ENCODE measurements around the gene MMD2. TPM values are rescaled to one million over a fixed set of nuclear protein-coding genes. Genes with fewer than 3 reads are reported as not detected.

MMD2 gene
- total RNA-seq, 1 donor from 2014 or later, result not detected

GRCh38 chr7:4871930-4872675 is 86.9 kb downstream of the MMD2 start:
- DNase-seq (ENCODE audit: low read depth, low spot score), result no peak

DNA sequence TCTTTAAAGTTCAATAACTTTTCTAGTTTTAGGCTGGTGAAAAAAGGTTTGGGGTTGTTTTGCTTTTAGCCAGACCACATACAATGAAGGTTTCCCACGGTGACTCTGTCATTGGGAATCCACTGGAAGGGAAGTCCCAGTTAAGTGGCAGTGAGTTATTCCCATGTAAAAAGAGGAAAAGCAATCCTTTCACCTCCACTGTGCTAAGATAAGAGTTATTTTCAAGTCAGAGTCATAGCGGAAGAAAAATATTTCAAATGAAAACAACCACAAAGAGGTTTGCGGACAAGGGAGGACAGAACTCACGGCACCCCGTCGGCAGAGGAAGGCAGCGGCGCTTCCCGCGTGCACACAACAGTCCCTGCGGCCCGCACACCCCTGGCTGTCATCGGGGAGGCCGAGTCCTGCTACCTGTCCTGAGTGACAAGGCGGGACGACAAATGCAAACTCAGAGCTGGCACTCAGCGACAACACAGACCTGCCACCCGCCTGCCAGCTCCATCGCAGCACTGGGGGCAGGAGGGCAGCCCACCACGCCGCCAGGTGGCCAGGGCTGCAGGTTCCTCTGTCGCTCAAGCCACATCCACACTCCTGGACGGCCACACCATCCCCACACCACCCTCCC is 87.8 kb downstream of the MMD2 start:
- DNase-seq (ENCODE audit: low read depth, low spot score), result no peak

GRCh38 chr7:4868493-4868892 is 90.5 kb downstream of the MMD2 start:
- DNase-seq (ENCODE audit: low read depth, low spot score), result no peak

DNA sequence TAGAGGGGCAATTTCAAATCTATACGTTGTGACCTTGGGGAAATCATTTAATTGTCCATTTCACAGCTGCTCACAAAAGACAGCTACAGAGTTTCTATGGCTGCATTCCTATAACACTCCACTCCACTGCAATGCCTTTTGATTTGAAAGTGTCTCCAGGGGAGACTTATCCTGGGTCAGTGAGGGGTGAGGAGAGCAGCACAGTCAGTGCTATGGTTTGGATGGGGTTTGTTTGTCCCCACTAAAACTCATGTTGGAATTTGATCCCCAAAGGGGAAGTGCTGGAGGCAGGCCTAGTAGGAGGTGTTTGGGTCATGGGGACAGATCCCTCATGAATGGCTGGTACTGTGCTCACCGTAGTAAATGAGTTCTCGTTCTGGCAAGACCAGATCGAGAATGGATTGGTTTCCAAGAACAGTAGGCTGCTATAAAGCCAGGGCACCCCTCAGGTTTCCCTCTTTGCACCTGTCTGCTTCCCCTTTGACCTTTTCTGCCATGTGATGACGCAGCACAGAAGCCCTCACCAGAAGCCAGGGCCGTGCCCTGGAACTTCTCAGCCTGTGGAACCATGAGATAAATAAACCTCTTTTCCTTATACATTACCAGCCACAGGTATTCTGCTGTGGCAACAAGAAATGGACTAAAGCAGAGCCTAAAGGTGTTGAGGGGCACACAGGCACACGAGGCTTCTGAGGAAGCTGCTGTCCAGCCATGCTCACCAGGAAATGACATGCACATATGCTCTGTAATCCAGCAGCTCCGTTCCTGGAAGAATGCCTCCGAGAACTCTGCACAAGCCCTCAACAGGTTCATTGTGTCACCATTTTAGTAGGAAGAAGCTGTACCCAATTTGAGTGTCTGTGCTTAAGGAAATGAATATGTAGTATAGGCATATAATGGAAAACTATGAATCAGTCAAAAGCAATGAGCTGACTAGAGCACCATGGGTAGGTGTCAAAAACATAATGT is 92.2 kb downstream of the MMD2 start:
- DNase-seq (ENCODE audit: low read depth, low spot score), result no peak

- DNase-seq (ENCODE audit: low read depth, low spot score), result no peak
These were observed 96.8 kb downstream of the MMD2 start for GRCh38 chr7:4862156-4862555.

DNA sequence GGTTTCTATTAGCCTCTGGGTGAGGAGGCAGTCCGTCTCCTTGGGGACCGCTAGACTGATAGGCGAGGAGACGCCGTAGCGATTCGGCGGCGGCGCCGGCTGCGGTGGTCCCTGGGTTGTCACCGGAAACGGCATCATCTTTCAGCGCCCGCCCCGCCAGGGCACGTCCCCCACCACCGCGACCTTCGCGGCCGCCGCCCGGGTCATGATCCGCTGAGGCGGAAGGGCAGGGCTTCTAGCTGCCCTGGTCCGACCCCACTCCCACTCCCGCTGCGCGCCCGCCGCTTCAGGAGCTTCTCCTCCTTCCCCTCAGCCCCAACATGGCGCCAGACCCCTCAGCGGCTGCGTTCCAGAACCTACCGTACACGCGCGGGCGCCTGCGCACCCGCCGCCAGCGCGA is 97.3 kb downstream of the MMD2 start, which contains the start of gene PAPOLB:
Gene PAPOLB, minus strand, starts transcription at position 358 of the 400 bp plus-strand sequence. Its CDS starts 220 bp downstream, at position 138.
- DNase-seq (ENCODE audit: low read depth, low spot score), result no peak

- no peak for DNase-seq (ENCODE audit: low read depth, low spot score)
These were observed 97.8 kb downstream of the MMD2 start for GRCh38 chr7:4861227-4861626.

- DNase-seq (ENCODE audit: low read depth, low spot score), result no peak
These were observed 101.8 kb downstream of the MMD2 start for GRCh38 chr7:4857189-4857588.

DNA sequence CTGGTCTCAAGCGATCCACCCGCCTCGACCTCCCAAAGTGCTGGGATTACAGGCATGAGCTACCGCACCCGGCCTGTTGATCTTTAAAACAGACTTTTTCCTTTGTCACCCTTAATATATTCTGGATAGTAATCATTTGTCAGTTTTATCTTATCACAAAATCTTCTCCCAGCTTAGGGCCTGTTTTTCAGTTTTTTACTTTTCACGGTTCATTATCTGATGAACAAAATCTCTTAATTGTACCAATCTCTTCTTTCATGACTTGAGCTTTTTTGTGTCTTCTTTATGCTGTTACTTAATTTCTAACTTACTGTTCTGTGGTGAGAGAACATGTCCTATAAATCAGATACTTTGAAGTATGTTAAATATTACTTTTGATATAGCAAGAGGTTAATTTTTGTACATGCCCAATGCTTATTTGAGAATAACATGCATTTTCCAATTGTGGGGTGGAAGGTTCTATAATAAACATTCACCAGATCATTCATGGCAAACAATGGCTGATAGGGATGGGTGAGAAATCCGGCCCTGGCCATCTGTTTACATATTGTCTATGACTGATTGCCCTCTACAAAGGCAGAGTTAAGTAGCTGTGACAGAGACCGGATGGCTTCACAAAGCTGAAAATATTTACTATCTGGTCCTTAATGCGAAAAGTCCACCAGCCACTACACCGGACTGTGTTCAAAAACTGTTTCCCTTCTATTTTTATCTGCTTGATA is 102.5 kb downstream of the MMD2 start:
- no peak for DNase-seq (ENCODE audit: low read depth, low spot score)

Other genes starting within 250 kb of the MMD2 start
- 19.8 and 24.9 TPM in 2 replicates for gene AP5Z1, start 183.6 kb downstream of the MMD2 start, total RNA-seq
- 0.04 and 0.07 TPM in 2 replicates for gene PAPOLB, start 97.2 kb downstream of the MMD2 start, total RNA-seq
- 0.46 and 0.73 TPM in 2 replicates for gene RADIL, start 75.5 kb downstream of the MMD2 start, total RNA-seq
- 6.6 and 7.1 TPM in 2 replicates for gene RBAK, start 86.7 kb upstream of the MMD2 start, total RNA-seq
- 78.6 and 101 TPM in 2 replicates for gene WIPI2, start 231.0 kb upstream of the MMD2 start, total RNA-seq